A673 (cell line): Measurements from ENCODE around the gene RASA1.

Experiments used
- EZH2 ChIP-seq: fragments of 200-600 bp; sonication (generic); IDR thresholded peaks from 2 replicates; pipeline ENCODE4 v1.6.1; 2017; ENCODE audit warnings: borderline replicate concordance, low read depth, mild to moderate bottlenecking, mixed read lengths, antibody characterized with exemption, low read length; ENCODE audit not compliant: poor library complexity, severe bottlenecking
- TF ChIP-seq, protein P1 (sequence below): fragments of 300-800, 200-600 bp; sonication (generic); conservative IDR thresholded peaks from 2 replicates; pipeline ENCODE4 v1.5.1; 2017; ENCODE audit warnings: low read depth, mild to moderate bottlenecking, antibody characterized with exemption, low read length, moderate library complexity, mixed read lengths

- TF ChIP-seq, protein P1, sequence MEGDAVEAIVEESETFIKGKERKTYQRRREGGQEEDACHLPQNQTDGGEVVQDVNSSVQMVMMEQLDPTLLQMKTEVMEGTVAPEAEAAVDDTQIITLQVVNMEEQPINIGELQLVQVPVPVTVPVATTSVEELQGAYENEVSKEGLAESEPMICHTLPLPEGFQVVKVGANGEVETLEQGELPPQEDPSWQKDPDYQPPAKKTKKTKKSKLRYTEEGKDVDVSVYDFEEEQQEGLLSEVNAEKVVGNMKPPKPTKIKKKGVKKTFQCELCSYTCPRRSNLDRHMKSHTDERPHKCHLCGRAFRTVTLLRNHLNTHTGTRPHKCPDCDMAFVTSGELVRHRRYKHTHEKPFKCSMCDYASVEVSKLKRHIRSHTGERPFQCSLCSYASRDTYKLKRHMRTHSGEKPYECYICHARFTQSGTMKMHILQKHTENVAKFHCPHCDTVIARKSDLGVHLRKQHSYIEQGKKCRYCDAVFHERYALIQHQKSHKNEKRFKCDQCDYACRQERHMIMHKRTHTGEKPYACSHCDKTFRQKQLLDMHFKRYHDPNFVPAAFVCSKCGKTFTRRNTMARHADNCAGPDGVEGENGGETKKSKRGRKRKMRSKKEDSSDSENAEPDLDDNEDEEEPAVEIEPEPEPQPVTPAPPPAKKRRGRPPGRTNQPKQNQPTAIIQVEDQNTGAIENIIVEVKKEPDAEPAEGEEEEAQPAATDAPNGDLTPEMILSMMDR: no peak
- no peak for TF ChIP-seq EZH2
These were observed 14.6 kb downstream of the RASA1 start for GRCh38 chr5:87282269-87282668.
